GM12874 (cell line): ENCODE measurements around the gene TRPM5.

Experiments used
- TF ChIP-seq, protein P1 (sequence below): IDR thresholded peaks from 2 replicates; pipeline ENCODE4 v1.5.1; 2011; ENCODE audit warnings: low read depth, mild to moderate bottlenecking, control low read depth, low read length, moderate library complexity; ENCODE audit not compliant: insufficient read depth

Gene TRPM5

DNA sequence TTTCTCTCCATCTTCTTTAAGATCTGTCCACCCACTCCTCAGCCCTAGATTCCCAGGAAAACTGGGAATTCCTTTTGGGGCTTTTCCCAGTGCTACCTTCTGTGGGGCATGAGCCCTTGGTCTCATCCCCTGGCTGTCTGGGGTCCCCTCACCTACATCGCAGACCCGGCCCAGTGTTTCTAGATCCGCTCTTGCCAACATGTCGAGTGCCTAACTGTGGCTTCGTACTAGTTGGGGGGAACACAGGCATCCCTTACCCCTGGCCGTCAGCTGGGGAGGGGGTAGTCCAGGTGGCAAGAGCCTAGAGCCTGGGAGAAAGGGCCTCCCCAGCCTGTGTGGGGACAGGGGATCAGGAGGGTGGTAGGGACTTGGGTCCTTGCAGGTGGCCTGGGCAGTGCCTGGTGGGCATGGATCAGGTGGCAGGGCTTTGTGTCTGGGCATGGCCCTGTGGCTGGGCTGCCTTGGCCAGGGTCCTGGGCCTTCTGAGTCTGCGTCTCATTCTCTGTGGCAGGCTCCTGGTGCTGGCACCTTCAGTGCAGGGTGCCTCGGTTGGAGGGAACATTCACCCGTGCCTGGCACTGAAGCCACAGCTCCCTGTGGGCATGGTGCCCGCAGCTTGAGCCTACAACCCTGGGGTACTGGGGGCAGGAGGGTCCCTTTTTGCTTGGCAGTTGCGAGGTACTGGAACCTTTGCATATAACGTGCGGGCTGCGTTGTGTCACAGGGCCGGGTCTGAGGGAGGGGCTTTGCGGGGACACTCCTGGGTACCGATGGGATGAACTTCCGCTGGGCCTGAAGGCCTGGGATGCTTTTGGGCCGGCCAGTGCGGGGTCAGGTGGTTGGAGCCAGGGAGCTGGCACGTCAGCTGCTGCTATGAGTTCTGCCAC lies 4.6 kb upstream of the TRPM5 start:
- TF ChIP-seq, protein P1, sequence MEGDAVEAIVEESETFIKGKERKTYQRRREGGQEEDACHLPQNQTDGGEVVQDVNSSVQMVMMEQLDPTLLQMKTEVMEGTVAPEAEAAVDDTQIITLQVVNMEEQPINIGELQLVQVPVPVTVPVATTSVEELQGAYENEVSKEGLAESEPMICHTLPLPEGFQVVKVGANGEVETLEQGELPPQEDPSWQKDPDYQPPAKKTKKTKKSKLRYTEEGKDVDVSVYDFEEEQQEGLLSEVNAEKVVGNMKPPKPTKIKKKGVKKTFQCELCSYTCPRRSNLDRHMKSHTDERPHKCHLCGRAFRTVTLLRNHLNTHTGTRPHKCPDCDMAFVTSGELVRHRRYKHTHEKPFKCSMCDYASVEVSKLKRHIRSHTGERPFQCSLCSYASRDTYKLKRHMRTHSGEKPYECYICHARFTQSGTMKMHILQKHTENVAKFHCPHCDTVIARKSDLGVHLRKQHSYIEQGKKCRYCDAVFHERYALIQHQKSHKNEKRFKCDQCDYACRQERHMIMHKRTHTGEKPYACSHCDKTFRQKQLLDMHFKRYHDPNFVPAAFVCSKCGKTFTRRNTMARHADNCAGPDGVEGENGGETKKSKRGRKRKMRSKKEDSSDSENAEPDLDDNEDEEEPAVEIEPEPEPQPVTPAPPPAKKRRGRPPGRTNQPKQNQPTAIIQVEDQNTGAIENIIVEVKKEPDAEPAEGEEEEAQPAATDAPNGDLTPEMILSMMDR, result no peak

DNA sequence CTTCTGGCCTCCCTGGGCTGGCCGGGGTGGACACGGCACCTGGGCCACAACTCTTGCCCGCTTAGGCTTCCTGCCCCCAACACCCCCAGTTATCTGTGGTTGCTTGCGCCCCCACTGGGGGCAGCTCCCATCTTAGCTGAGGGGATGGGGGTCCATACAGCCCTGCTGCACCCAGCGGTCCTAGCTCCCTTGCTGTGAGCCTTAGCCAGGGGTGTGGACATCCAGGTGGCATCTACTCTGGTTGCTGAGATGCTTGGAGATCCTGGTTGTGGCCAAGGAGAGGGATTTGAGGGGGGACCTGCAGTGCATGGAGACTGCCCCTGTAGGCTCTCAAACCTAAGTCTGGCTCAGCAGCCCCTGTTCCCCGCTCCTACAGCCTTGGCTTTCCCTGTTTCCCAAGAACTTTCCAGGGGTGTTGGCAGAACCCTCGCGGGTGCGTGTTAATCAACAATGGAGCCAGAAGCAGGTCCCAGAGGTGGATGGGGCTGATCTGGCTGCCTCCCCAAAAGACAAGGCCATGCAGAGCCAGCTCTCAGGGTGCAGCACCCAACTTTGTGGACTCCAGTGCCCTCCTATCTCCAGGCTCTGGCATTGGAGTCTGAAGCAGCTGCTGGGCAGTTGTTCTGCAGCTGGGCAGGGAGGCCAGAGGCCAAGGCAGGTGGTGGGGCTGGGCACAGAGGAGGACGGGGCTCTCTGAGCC lies 3.8 kb upstream of the TRPM5 start:
- TF ChIP-seq, protein P1, result no peak

DNA sequence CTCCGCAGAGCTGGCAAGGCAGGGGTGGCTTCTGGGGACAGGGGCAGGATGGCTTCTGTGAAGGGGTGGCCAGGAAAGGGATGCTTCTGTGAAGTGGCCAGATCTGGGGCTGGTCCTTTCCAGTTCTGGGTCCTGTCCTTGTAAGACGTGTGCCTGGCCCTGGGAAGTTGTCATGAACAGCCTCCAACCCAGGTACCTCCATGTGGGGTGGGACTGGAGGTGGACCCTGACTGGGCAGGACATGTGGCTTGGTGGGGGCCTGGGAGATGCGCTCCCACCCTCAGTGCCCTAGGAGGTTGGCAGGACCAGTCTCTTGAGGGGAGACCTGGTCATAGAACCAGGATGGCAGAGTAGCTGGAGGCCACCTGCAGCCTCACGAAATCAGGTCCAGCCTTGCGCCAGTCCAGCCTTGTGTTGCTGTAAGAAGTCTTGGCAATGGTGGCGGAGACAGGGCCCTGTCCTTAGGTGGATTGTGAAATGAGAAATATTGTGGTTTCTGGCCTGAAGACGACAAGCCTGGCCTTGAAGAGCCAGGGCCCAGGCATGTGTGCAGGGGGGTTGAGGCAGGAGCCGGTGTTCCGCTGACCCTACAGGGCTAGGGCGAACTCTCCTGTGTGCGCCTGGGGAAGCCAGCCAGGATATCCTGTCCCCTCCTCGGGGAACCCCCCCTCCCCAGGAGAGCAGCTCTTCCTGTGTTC lies 3.1 kb upstream of the TRPM5 start:
- TF ChIP-seq, protein P1, result no peak

DNA sequence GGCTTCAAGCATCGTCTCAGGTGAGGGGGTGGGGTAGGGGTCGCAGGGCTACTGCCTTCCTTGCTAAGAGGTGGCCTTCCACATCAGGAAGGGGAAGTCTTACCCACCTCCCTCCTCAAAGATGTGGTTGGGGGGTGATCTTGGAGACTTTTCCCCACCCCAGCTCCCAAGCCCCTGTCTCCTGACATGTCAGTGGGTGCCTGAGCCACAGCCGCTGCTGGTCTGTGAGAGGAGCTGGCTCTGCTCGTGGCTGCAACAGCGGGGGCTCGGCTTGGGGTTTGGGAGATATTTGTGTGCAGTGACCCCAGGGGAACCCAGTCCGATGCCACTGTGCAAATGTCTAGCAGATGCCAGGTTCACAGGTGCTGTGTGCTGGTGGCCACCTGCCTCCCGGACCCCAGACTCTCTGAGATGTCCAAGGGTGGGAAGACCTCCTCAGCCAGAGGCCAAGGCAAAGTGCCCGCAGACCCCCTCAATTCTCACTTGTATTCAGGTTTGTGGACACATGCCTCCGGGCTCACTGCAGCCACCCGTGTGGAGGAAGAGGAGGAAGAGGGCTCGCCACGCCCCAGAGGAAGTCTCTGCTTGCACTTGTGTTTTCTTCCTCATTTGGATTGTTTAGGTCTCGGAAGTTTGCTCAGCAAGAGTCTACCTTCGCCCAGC lies 2.4 kb upstream of the TRPM5 start:
- TF ChIP-seq, protein P1, result no peak

DNA sequence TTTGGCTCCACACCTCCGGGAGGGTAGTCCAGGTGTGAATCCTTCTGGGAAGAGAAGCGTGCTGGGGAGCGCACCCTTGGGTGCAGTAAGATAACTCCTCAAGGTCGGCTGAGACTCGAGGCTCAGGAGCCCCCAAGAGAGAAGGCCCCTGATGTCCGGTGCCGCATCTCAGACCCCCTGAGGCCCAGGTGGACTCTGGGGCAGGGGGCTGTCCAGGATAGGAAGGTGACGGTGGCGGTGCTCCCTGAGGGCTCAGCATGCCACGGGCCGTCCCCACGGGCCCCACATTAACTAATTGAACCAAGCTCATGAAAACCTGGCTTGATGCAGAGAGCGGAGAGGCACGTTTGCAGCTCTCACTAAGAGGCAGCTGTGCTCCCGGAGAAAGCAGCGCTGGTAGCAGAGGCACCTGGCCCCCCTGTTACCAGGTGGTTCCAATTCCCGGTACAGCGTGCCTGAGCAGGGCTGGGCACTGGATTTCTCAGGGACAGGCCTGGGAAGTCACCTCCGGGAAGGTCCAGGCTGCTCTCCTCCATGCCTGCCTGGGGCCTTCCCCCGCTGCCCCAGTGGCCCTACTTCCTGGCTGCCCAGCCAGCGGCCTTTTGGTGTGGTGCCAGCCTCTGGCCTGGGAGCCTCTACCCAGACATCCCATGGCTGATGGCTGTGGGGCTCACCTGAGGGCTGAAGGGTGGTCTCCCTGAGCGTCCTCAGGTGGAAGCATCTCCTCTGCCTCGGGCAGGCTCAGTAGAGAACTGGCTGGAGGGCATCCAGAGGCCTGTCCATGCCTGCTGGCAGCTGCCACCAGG lies 1.6 kb upstream of the TRPM5 start:
- TF ChIP-seq, protein P1, result no peak

DNA sequence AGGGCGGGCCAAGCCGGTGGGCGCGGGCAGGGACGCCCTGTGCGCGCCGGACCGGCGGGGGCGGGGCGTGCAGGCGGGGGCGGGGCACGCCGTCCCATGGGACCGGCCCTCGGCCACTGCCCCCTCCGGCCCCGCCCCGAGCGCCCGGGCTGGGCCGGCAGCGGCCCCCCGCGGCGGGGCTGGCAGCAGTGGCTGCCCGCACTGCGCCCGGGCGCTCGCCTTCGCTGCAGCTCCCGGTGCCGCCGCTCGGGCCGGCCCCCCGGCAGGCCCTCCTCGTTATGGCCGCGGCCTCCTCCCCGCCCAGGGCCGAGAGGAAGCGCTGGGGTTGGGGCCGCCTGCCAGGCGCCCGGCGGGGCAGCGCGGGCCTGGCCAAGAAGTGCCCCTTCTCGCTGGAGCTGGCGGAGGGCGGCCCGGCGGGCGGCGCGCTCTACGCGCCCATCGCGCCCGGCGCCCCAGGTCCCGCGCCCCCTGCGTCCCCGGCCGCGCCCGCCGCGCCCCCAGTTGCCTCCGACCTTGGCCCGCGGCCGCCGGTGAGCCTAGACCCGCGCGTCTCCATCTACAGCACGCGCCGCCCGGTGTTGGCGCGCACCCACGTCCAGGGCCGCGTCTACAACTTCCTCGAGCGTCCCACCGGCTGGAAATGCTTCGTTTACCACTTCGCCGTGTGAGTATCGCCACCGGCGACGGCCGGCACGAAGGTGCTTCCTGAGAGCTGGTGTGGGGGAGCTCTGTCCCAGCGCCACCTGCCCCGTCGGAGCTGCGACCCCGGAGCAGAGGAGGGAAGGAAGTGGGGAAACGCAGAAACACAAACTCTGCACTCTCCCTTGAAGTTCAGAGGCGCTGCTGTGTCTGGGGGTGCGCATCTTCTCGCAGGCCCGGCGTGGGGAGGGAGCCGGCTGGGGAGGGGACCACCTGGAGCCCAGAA lies 769 bp upstream of the TRPM5 start, which contains the start of gene KCNQ1:
KCNQ1 (plus strand) TSS at position 188 of the 925 bp plus-strand sequence; CDS start at position 279, 91 bp downstream.
- TF ChIP-seq, protein P1, result no peak
